Gastroesophageal sphincter (tissue), 4 donors: ENCODE results near the gene ABCC10. TPM values are rescaled to one million over a fixed set of nuclear protein-coding genes. Genes with fewer than 3 reads are reported as not detected.
"Not testable (repeated sequence)": the region's sequence is repeated elsewhere in the genome, so short reads cannot be mapped to it uniquely, and the experiment has no call there.

Experiments
- ATAC-seq: fragments of 150-250 bp; one replicate; pipeline ENCODE4 v1.9.1; 2016; ENCODE audit warnings: mild to moderate bottlenecking, moderate library complexity
- H3K27ac ChIP-seq, 4 donors: fragments of 200-600 bp; sonication (generic) in 3 of 4; 1 replicate in 3 of 4; 2 replicates in 1 of 4; pipeline ENCODE4 v1.5.1; 2016 to 2019
- H3K27me3 ChIP-seq: fragments of 200-600 bp; sonication (generic); one replicate; pipeline ENCODE4 v1.5.1; 2019
- H3K36me3 ChIP-seq, 2 donors: fragments of 200-600 bp; sonication (generic); one replicate each; pipeline ENCODE4 v1.5.1; 2019; ENCODE audit warnings: control low read depth in 1 of 2
- H3K4me1 ChIP-seq, 3 donors: fragments of 200-600 bp; sonication (generic); 1 replicate in 2 of 3; 2 replicates in 1 of 3; pipeline ENCODE4 v1.5.1; 2016 to 2019; ENCODE audit warnings: control low read depth in 2 of 3
- H3K4me3 ChIP-seq, 2 donors: fragments of 200-600 bp; sonication (generic); one replicate each; pipeline ENCODE4 v1.5.1; 2019; ENCODE audit warnings: mild to moderate bottlenecking in 1 of 2, moderate library complexity in 1 of 2
- H3K9me3 ChIP-seq, 3 donors: fragments of 200-600 bp; sonication (generic); one replicate each; pipeline ENCODE4 v1.5.1; 2017 to 2019; ENCODE audit warnings: control low read depth in 2 of 3
- EP300 ChIP-seq: sonication (generic); formaldehyde crosslinking; IDR thresholded peaks from one replicate; pipeline ENCODE4 v1.6.1; 2017; ENCODE audit warnings: antibody characterized with exemption, mild to moderate bottlenecking
- POLR2A ChIP-seq, 2 donors: fragments of 450-650 bp; IDR thresholded peaks; one replicate each; pipeline ENCODE4 v1.6.1; 2017; ENCODE audit warnings: antibody characterized with exemption in 2 of 2, mild to moderate bottlenecking in 2 of 2, moderate library complexity in 1 of 2
- POLR2AphosphoS5 ChIP-seq: sonication (generic); formaldehyde crosslinking; IDR thresholded peaks from one replicate; pipeline ENCODE4 v1.6.1; 2017; ENCODE audit warnings: antibody characterized with exemption
- WGBS, 2 donors: methylation state at CpG; one replicate each; pipeline ENCODE4 v1.1.5; 2018; ENCODE audit warnings: low coverage in 1 of 2; 5-methylcytosine and 5-hydroxymethylcytosine counted together
- total RNA-seq, 4 donors: library from RNA; depleted of rRNA; stranded (reverse); fragments of >200 nt; gene quantifications; one replicate each; pipeline ENCODE4 v1.1.0, GENCODE V29; 2016
- TF ChIP-seq, protein P1 (sequence below), 4 experiments: fragments of 200-600 bp in 2 of 4; fragments of 450-650 bp in 2 of 4; sonication (generic) in 1 of 4; IDR thresholded peaks; one replicate each; pipeline ENCODE4 v1.5.1; 2017 to 2019; ENCODE audit warnings: antibody characterized with exemption in 4 of 4, mild to moderate bottlenecking in 2 of 4, moderate library complexity in 2 of 4

The ABCC10 gene
- total RNA-seq, 4 donors from 2014 or later = 7.1 to 19.4 (median 10.2) TPM

DNA sequence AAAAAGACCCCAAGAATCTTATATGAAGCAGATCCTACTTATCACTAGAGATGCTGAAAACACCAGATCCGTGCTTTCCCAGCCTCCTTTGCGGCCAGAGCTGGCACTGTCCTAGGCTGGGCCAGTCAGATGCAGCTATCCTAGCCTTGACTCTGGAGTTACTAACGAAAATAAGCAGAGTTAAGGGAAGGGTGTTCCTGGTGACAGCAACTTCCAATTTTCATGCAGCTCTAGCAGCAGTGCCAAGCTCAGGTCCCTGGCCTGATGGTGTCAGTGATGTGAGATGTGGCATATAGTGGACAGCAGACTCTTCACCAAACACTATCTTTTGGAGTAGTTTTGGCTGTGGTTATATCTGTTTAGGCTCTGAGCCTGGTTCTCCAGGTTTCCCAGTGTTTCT is 25.6 kb upstream of the ABCC10 start:
- WGBS, 2 donors = 82% methylated on average over 3 of the region's 3 CpGs; no CpG with 5 or more reads in 1 of the 2 donors
- Histone ChIP-seq H3K27ac (no peak overlapping the region), H3K36me3 (no peaks in the 10 kb centered on the region), H3K27me3 (peaks cover 6% of the 10 kb centered on the region), H3K9me3 (no peaks in the 10 kb centered on the region), H3K4me1 (no peaks in the 10 kb centered on the region), H3K4me3 (no peak overlapping the region)
- ATAC-seq = no peak
- no peak for TF ChIP-seq EP300
- TF ChIP-seq, protein P1, sequence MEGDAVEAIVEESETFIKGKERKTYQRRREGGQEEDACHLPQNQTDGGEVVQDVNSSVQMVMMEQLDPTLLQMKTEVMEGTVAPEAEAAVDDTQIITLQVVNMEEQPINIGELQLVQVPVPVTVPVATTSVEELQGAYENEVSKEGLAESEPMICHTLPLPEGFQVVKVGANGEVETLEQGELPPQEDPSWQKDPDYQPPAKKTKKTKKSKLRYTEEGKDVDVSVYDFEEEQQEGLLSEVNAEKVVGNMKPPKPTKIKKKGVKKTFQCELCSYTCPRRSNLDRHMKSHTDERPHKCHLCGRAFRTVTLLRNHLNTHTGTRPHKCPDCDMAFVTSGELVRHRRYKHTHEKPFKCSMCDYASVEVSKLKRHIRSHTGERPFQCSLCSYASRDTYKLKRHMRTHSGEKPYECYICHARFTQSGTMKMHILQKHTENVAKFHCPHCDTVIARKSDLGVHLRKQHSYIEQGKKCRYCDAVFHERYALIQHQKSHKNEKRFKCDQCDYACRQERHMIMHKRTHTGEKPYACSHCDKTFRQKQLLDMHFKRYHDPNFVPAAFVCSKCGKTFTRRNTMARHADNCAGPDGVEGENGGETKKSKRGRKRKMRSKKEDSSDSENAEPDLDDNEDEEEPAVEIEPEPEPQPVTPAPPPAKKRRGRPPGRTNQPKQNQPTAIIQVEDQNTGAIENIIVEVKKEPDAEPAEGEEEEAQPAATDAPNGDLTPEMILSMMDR (IDR thresholded peaks at IDR 0.05) = no peak
- no peak for TF ChIP-seq POLR2A (IDR thresholded peaks at IDR 0.05)
- TF ChIP-seq POLR2AphosphoS5 = no peak

DNA sequence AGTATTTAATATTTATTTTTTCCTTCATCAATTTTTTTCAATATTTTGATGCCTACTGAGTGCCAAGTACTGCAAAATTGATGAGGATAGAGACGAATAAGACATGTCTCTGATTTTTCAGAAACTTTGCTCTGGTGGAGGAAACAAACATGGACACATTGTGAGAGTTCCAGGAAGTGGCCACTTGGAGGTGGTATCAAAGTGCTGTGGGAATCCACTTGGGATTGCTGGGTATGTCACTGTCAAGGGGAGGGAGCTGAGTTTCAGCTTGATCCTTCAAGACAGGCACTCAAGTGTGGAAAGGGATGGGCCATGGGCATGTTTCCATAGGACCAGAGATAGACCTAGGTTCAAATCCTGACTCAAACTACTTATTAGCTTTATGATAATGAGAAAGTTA is 24.5 kb upstream of the ABCC10 start:
- no peaks in the 10 kb centered on the region for H3K36me3 ChIP-seq
- H3K4me1 ChIP-seq = no peaks in the 10 kb centered on the region
- H3K9me3 ChIP-seq = no peaks in the 10 kb centered on the region
- ATAC-seq = no peak
- H3K27me3 ChIP-seq = peaks cover 15% of the 10 kb centered on the region
- 56 to 79% methylated on average over 1 of the region's 1 CpG for WGBS, 2 donors
- no peak overlapping the region for H3K4me3 ChIP-seq
- no peak overlapping the region for H3K27ac ChIP-seq
- TF ChIP-seq, protein P1 (IDR thresholded peaks at IDR 0.05) = no peak
- TF ChIP-seq POLR2A (IDR thresholded peaks at IDR 0.05) (no peak), EP300 (no peak), POLR2AphosphoS5 (no peak)

DNA sequence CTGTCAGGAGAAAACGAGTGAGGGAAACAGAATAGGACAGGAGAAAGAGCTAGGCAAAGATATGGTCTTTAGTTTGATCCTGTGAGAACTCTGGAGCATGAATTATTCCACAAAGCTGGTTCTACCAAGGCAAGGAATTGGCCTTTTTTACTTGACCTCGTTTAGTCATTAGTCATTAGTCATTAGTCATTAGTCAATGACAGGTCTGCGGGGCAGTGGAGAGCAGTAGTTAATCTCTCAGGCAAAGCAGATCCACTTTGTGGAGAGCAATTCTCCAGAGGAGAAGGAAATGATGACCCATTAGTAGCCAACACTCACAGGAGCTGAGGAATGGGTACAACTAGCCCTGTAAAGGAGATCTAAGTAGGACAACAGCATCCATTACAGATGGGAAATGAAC is 22.0 kb upstream of the ABCC10 start:
- peaks cover 25% of the 10 kb centered on the region for H3K27me3 ChIP-seq
- WGBS, 2 donors = 10 to 38% methylated on average over 3 of the region's 3 CpGs
- no peak for ATAC-seq

DNA sequence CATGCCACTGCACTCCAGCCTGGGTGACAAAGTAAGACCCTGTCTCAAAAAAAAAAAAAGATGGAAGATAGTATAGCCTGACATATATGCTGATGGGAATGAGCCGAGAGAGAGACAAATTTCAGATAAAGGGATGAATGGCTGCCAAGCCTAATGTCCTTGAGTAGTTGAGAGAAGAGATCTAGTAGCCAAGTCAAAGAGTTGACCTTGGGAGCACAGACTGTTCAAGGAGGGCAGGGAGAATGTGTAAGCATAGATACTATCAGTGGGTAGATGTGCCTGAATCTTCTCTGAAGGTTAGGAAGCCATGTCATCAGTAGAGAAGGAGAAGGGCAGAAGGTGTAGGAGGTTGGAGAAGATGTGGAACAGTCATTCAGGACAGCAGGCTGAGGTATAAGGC is 20.0 kb upstream of the ABCC10 start:
- Histone ChIP-seq H3K4me1 (no peaks in the 10 kb centered on the region), H3K9me3 (no peaks in the 10 kb centered on the region), H3K27ac (no peak overlapping the region), H3K4me3 (no peak overlapping the region), H3K27me3 (peaks cover 25% of the 10 kb centered on the region), H3K36me3 (no peaks in the 10 kb centered on the region)
- no peak for ATAC-seq
- TF ChIP-seq, protein P1 (IDR thresholded peaks at IDR 0.05) = no peak
- no peak for TF ChIP-seq EP300
- no peak for TF ChIP-seq POLR2AphosphoS5
- TF ChIP-seq POLR2A (IDR thresholded peaks at IDR 0.05) = no peak
- WGBS, 2 donors = 92 to 100% methylated on average over 1 of the region's 1 CpG

More for the DNA sequence above, 22.0 kb upstream of the ABCC10 start:
- H3K27ac ChIP-seq = no peak overlapping the region
- no peaks in the 10 kb centered on the region for H3K9me3 ChIP-seq
- H3K4me3 ChIP-seq = no peak overlapping the region
- no peaks in the 10 kb centered on the region for H3K4me1 ChIP-seq
- TF ChIP-seq, protein P1 (IDR thresholded peaks at IDR 0.05) = no peak
- no peak for TF ChIP-seq POLR2A (IDR thresholded peaks at IDR 0.05)
- TF ChIP-seq POLR2AphosphoS5 = no peak
- no peak for TF ChIP-seq EP300
- H3K36me3 ChIP-seq = no peaks in the 10 kb centered on the region

DNA sequence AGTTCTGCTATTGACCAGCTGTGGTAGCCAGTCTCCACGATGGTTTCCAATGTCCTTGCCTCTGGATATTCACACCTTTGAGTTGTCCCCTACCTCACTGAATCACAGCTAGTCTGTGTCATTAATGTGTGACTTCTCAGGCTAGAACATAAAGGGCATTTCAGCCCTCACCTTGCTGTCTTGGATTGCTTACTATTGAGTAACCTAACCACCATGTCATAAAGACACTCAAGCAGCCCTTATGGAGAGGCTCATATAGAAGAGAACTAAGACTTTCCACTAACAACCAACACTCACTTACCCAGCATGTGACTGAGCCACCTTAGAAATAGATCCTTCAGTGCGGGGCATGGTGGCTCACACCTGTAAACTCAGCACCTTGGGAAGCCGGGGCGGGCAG is 19.1 kb upstream of the ABCC10 start:
- 92 to 95% methylated on average over 2 to 3 of the region's 4 CpGs for WGBS, 2 donors

DNA sequence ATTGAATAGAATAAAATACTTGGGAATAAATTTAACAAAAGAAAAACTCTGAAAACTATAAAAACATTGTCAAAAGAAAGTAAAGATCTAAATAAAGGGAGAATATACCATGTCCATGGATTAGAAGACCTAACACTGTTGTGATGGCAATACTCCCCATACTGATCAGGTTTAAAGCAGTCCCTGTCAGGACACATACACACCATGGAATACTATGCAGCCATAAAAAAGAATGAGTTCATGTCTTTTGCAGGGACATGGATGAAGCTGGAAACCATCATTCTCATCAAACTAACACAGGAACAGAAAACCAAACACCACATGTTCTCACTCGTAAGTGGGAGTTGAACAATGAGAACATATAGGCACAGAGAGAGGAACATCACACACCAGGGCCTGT is 16.6 kb upstream of the ABCC10 start:
- H3K4me1 ChIP-seq, H3K4me3 ChIP-seq, H3K36me3 ChIP-seq, ATAC-seq, H3K27ac ChIP-seq, H3K9me3 ChIP-seq: not testable (repeated sequence)
- 67 to 82% methylated on average over 1 of the region's 1 CpG for WGBS, 2 donors
- peaks cover 28% of the 10 kb centered on the region for H3K27me3 ChIP-seq

More for the DNA sequence above, 19.1 kb upstream of the ABCC10 start:
- Histone ChIP-seq H3K9me3 (no peaks in the 10 kb centered on the region), H3K27ac (no peak overlapping the region), H3K4me3 (no peak overlapping the region), H3K4me1 (no peaks in the 10 kb centered on the region), H3K27me3 (peaks cover 34% of the 10 kb centered on the region), H3K36me3 (no peaks in the 10 kb centered on the region)
- no peak for ATAC-seq
- no peak for TF ChIP-seq POLR2A (IDR thresholded peaks at IDR 0.05)
- TF ChIP-seq, protein P1 (IDR thresholded peaks at IDR 0.05) = no peak
- no peak for TF ChIP-seq POLR2AphosphoS5
- TF ChIP-seq EP300 = no peak
